Upper lobe of right lung (tissue), 1 donor: ENCODE data around the gene ZNF655. TPM values are rescaled to one million over a fixed set of nuclear protein-coding genes. Genes with fewer than 3 reads are reported as not detected.
"Not testable (repeated sequence)": the region's sequence is repeated elsewhere in the genome, so short reads cannot be mapped to it uniquely, and the experiment has no call there.

Experiments
- ATAC-seq: fragments of 200-7000 bp; cut with Tn5 transposase; one replicate; pipeline ENCODE4 v1.9.1; 2020; ENCODE audit warnings: mild to moderate bottlenecking, moderate library complexity
- DNase-seq: peaks from one replicate; pipeline ENCODE4 v3.0.0-alpha.2; 2020
- H3K27ac ChIP-seq: fragments of 200-600 bp; one replicate; pipeline ENCODE4 v1.8.0; 2022
- H3K27me3 ChIP-seq: fragments of 200-600 bp; one replicate; pipeline ENCODE4 v1.8.0; 2022; ENCODE audit warnings: mild to moderate bottlenecking
- H3K36me3 ChIP-seq: fragments of 200-600 bp; one replicate; pipeline ENCODE4 v1.8.0; 2022
- H3K4me1 ChIP-seq: fragments of 200-600 bp; one replicate; pipeline ENCODE4 v1.8.0; 2022
- H3K4me3 ChIP-seq: fragments of 200-600 bp; one replicate; pipeline ENCODE4 v1.8.0; 2022; ENCODE audit warnings: mild to moderate bottlenecking
- H3K9me3 ChIP-seq: fragments of 200-600 bp; one replicate; pipeline ENCODE4 v1.8.0; 2022
- intact Hi-C: fragments of 100-400 bp; cut with DNase I; formaldehyde crosslinking; loops from one replicate; pipeline ENCODE4 v1.11.0; 2022
- total RNA-seq: library from RNA; stranded (reverse); fragmentation: NEBNext Ultra II Directional; extraction: Animal tissue kit (Norgen Biotek cat#: 25700); gene quantifications from one replicate; pipeline ENCODE4 v1.2.1, GENCODE V29; 2021
- TF ChIP-seq, protein P1 (sequence below): fragments of 200-600 bp; IDR thresholded peaks from one replicate; pipeline ENCODE4 v1.8.0; 2022; ENCODE audit warnings: antibody characterized with exemption
- donor health status: DM: no; HTN: yes; CAD: no; lungs with severe emphysema.

The ZNF655 gene
- total RNA-seq, 1 donor from 2014 or later, result 63.1 TPM

DNA sequence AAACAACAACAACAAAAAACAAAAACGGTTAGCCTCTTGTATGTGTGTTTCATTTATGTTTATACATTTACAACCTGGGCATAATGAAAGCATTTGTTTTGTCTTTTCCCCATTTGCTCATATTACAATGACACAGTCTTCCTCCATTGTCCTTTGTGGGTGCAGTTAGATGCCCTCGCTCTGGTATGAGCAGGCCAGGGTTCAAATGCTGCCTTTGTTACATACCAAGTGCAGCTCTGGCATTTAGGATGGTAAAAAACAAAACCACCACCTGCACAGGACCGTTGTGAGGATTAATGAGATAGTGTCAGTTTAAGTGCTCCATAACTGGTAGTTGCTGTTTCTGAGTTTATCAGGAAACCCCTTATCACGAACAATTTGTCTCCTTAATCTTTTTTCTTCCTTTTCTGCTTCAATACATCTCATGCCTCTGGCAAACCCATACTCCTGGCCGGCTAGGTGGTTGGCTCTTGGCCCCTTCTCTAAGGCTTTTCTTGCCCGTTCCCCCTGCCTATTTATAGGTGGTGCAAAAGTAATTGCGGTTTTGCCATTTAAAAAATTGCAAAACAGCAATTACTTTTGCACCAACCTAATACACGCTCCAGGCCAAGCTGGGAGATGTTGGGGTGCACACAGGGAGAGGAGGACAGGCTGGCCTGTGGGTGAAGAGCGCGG is 21.0 kb downstream of the ZNF655 start:
- no peaks in the 10 kb centered on the region for H3K36me3 ChIP-seq
- H3K4me3 ChIP-seq, result peak overlapping the region; percentile 61
- ATAC-seq, result no peak
- TF ChIP-seq, protein P1, sequence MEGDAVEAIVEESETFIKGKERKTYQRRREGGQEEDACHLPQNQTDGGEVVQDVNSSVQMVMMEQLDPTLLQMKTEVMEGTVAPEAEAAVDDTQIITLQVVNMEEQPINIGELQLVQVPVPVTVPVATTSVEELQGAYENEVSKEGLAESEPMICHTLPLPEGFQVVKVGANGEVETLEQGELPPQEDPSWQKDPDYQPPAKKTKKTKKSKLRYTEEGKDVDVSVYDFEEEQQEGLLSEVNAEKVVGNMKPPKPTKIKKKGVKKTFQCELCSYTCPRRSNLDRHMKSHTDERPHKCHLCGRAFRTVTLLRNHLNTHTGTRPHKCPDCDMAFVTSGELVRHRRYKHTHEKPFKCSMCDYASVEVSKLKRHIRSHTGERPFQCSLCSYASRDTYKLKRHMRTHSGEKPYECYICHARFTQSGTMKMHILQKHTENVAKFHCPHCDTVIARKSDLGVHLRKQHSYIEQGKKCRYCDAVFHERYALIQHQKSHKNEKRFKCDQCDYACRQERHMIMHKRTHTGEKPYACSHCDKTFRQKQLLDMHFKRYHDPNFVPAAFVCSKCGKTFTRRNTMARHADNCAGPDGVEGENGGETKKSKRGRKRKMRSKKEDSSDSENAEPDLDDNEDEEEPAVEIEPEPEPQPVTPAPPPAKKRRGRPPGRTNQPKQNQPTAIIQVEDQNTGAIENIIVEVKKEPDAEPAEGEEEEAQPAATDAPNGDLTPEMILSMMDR, result no peak
- H3K9me3 ChIP-seq, result no peaks in the 10 kb centered on the region
- H3K27ac ChIP-seq, result peak overlapping the region; percentile 55
- intact Hi-C loops, result no loop called here
- H3K4me1 ChIP-seq, result peaks cover 7% of the 10 kb centered on the region
- no peak for DNase-seq
- no peaks in the 10 kb centered on the region for H3K27me3 ChIP-seq

DNA sequence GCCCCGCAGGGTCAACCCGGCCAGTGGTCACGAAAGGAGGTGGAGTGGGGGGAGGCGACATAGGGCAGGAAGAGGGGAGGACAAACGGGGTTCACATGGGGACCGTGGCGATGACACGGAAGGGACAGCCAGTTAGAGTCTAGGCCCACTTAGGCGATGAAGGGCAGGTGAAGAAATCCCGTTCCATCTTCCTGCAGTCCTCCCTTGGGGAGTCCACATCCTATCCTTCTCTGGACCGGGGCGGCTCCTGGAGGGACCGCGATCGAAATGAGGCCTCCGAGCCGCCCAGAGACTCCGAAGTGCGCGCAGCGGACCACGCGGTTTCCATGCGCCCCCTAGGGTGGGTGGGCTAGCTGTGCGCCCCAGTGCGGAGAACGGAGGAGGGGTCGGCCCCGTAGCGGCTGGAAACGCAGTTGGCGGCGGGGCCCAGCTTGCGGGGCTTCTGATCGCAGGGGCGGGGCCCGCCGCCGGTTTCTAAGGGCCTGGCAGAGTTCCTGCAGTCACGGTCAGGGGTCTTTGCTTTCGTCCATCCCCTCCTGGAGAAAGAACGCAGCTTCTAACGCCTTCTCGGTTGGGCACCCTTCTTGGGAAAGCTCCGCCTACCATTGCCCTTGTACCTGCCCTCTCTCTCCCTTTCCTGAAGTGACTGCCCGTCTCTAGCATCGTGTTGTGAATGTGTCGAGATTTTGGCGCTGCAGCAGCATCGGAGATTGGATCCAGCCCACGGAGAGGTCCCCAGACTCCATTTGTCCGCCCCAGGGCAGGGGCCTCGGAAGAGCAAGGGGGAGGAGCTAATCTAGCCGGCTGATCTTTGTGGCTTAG is 21.7 kb downstream of the ZNF655 start:
- ATAC-seq (peak; percentile 77), DNase-seq (peak; percentile 71)
- Histone ChIP-seq H3K4me1 (peaks cover 7% of the 10 kb centered on the region), H3K4me3 (peak overlapping the region; percentile 61), H3K27ac (peak overlapping the region; percentile 55), H3K9me3 (no peaks in the 10 kb centered on the region), H3K27me3 (no peaks in the 10 kb centered on the region), H3K36me3 (no peaks in the 10 kb centered on the region)
- TF ChIP-seq, protein P1, result peak; percentile 40
- intact Hi-C loops, result no loop called here

DNA sequence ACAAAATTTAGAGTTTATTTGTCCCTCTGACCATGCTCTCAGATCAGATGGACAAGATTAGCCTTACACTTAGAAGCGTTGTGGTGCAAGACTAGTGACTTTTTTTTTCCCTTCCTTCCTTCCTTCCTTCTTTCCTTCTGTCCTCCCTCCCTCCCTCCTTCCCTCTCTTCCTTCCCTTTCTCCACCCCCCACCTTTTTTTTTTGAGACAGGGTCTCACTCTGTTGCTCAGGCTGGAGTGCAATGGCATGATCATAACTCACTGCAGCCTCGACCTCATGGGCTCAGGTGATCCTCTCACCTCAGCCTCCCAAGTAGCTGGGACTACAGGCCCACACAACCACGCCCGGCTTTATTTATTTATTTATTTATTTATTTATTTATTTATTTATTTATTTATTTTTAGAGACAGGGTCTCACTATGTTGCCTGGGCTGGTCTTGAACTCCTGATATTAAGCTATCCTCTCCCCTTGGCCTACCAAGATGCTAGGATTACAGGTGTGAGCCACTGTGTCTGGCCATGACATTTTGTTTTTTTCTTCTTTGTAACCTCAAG is 22.4 kb downstream of the ZNF655 start:
- H3K36me3 ChIP-seq, H3K27me3 ChIP-seq, ATAC-seq, DNase-seq, H3K4me1 ChIP-seq, H3K9me3 ChIP-seq, intact Hi-C loops: not testable (repeated sequence)
- Histone ChIP-seq H3K4me3 (peak overlapping the region; percentile 61), H3K27ac (peak overlapping the region; percentile 55)

DNA sequence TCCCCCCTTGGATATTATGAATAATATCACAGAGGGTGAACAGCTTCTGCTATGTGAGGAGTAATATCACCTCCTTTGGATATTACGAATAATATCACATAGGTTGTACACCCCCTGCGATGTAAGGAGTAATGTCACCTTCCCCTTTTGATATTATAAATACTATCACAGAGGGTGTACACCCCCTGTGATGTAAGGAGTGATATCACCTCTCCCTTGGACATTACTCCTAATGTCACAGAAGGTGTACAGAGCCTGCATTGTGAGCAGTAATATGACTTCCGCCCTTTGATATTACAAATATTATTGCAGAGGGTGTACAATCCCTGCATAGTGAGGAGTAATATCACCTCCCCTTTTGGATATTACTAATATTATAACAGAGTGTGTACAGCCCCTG is 30.4 kb downstream of the ZNF655 start:
- H3K9me3 ChIP-seq, result no peaks in the 10 kb centered on the region
- H3K4me1 ChIP-seq, result no peaks in the 10 kb centered on the region
- no peak overlapping the region for H3K4me3 ChIP-seq
- DNase-seq (no peak), ATAC-seq (no peak)
- no peak overlapping the region for H3K27ac ChIP-seq
- no peaks in the 10 kb centered on the region for H3K36me3 ChIP-seq
- intact Hi-C loops, result no loop called here
- H3K27me3 ChIP-seq, result no peaks in the 10 kb centered on the region
- TF ChIP-seq, protein P1, result no peak

DNA sequence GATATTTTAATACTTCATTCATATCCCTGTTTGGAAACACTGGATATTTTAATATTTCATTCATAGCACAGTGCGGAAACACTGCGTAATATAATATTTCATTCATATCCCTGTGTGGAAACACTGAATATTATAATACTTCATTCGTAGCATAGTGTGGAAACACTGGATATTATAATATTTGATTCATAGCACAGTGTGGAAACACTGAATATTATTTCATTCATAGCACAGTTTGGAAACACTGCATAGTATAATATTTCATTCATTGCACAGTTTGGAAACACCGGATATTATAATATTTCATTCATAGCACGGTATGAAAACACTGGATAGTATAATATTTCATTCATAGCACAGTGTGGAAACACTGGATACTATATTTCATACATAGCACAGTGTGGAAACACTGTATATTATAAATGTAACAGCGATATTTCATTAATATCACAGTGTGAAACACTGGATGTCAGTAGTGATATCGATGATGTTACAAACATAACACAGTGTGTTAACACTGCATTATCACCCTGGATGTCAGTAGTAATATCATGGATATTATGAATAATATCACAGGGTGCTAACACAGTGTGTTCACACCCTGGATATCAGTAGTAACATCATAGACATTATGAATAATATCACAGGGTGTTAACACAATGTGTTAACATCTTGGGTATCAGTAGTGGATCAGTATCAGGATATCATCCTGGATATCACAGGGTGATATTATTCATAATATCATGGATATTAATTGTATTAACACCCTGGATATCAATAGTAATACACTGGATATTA is 36.7 kb downstream of the ZNF655 start:
- DNase-seq (no peak), ATAC-seq (no peak)
- Histone ChIP-seq H3K27me3 (no peaks in the 10 kb centered on the region), H3K27ac (no peak overlapping the region), H3K9me3 (no peaks in the 10 kb centered on the region), H3K36me3 (no peaks in the 10 kb centered on the region), H3K4me1 (no peaks in the 10 kb centered on the region), H3K4me3 (no peak overlapping the region)
- TF ChIP-seq, protein P1, result no peak
- intact Hi-C loops, result no loop called here
